GM12873 (cell line): ENCODE data around the gene TMED1.

Source experiments
- CTCF ChIP-seq: IDR thresholded peaks from 2 replicates; pipeline ENCODE4 v1.5.1; 2012; ENCODE audit warnings: low read depth, mild to moderate bottlenecking, moderate library complexity, low read length, control low read depth; ENCODE audit not compliant: insufficient read depth; ENCODE audit errors: missing control alignments

Gene TMED1

GRCh38 chr19:10846500-10847202 is 10.6 kb upstream of the TMED1 start:
- TF ChIP-seq CTCF = no peak

- no peak for TF ChIP-seq CTCF
Observed at GRCh38 chr19:10842788-10843187, 6.8 kb upstream of the TMED1 start.

DNA sequence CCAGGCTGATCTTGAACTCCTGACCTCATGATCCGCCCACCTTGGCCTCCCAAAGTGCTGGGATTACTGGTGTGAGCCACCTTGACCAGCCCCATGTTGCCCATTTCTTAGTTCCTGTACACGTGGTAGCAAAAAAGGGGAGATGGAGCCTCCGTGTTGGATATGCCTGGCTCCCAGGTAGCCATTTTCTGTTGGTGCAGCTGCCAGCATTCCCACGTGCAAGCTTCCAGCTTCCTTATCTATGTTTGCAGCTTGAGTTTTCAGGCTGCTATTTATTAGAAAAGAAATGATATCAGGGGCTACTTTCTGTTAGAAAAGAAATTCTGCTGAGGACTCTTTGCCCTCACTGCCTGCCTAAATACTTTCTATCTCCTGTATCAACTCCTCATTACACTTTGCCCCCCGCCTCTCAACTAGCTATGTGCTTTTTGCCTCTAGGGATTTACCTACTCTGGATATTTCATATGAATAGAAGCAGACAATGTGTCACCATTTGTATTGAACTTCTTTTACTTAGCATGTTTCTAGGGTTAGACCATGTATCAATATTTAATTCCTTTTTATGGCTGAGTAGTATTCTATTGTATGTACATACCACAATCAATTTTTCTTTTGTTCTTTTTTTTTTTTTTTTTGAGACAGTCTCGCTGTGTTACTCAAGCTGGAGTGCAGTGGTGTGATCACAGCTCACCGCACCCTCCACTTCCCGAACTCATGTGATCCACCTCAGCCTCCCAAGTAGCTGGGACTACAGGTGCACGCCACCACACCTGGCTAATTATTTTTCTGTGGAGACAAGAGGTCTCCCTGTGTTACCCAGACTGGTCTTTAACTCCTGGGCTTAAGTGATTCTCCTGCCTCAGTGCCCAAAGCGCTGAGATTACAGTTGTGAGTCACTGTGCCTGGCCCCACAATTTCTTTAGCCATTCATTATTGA is 3.4 kb upstream of the TMED1 start:
- TF ChIP-seq CTCF = no peak

GRCh38 chr19:10838377-10838776 is 2.4 kb upstream of the TMED1 start:
- no peak for TF ChIP-seq CTCF

DNA sequence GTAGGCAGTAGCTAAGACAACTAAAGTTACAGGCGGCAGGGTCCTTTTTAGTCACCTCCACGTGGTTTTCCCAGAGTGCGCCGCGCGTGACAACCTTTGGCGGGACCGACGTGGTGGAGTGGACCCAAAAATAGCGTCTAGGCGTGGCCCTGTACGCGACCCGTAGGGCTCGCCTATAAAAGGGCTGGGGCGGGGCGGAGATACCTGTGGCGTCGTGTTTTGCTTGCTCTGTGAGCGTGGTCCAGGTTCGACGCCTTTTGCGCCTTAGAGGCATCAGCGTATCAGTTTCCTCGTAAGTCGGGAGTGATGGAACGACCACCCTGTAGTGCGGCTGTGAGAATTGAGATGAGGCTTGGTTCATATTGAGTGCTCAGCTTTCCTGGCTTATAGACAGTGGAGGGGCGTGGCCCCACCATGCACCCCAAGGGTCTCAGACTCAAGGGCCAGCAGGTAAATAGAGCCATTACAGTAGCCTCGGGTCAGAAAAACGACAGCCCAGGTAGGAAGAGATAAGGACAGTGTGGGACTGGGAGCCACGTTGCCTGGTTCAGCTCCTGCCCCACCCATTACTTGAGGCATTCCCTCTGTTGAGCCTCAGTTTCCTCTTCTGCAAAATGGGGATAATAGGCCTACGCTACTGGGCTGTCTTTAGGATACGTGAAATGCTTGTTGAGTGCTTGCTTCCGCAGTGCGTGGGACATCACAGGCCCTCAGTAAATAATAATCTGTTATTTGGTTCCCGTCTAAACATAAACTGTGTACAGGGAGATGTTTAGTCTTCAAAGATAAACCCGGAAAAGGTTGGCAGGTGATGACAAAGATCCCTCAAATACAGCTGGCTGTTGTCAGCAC is 693 bp upstream of the TMED1 start:
- TF ChIP-seq CTCF = no peak

GRCh38 chr19:10835089-10835753 is 791 bp downstream of the TMED1 start:
- no peak for TF ChIP-seq CTCF

DNA sequence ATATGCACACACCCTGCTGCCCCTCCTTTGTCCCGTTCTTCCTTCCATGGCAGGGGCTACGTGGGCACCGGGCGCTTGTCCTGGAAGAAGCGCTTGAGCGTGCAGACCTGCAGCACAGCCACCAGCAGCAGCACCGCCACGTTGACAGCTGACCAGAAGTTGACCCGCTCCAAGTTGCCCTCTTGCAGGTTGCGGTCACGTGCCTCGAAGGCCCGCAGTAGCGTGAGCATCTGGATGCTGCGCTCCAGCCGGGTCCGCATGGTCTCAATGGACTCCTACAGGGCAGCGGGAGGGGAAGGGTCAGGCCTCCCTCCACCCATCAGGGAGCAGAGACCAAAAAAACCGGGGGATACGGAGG is 3.1 kb downstream of the TMED1 start:
- TF ChIP-seq CTCF = no peak
